Nephron progenitor cell (in vitro differentiated cells): Measurements from ENCODE around the gene CD300LD.

ENCODE experiments used
- DNase-seq: peaks from one replicate; pipeline ENCODE4 v3.0.0; 2021
- H3K27ac Mint-ChIP-seq: 2 replicates; pipeline ENCODE4 v1.8.0; 2021; ENCODE audit warnings: mild to moderate bottlenecking, moderate library complexity, mixed read lengths
- H3K27me3 Mint-ChIP-seq: 2 replicates; pipeline ENCODE4 v1.8.0; 2021; ENCODE audit warnings: mild to moderate bottlenecking, low read depth, mixed read lengths; ENCODE audit not compliant: poor library complexity
- H3K36me3 Mint-ChIP-seq: 2 replicates; pipeline ENCODE4 v1.8.0; 2021; ENCODE audit warnings: low read depth, mixed read lengths
- H3K4me1 Mint-ChIP-seq: 2 replicates; pipeline ENCODE4 v1.8.0; 2021; ENCODE audit warnings: mixed read lengths
- H3K4me3 Mint-ChIP-seq: 2 replicates; pipeline ENCODE4 v1.8.0; 2021; ENCODE audit warnings: mild to moderate bottlenecking, moderate library complexity, mixed read lengths
- H3K9me3 Mint-ChIP-seq: 2 replicates; pipeline ENCODE4 v1.8.0; 2021; ENCODE audit warnings: mild to moderate bottlenecking, moderate library complexity, mixed read lengths
- TF ChIP-seq, protein P1 (sequence below): fragments of 200-600 bp; sonication (generic); IDR thresholded peaks from 2 replicates; pipeline ENCODE4 v1.5.0; 2021; ENCODE audit warnings: antibody characterized with exemption

The CD300LD gene

GRCh38 chr17:74543406-74543805 is 48.7 kb downstream of the CD300LD start:
- Mint-ChIP-seq H3K4me1 (peaks cover 10% of the 10 kb centered on the region), H3K36me3 (no peaks in the 10 kb centered on the region), H3K4me3 (no peak overlapping the region), H3K27me3 (peaks cover 39% of the 10 kb centered on the region), H3K27ac (no peak overlapping the region), H3K9me3 (no peaks in the 10 kb centered on the region)
- TF ChIP-seq, protein P1, sequence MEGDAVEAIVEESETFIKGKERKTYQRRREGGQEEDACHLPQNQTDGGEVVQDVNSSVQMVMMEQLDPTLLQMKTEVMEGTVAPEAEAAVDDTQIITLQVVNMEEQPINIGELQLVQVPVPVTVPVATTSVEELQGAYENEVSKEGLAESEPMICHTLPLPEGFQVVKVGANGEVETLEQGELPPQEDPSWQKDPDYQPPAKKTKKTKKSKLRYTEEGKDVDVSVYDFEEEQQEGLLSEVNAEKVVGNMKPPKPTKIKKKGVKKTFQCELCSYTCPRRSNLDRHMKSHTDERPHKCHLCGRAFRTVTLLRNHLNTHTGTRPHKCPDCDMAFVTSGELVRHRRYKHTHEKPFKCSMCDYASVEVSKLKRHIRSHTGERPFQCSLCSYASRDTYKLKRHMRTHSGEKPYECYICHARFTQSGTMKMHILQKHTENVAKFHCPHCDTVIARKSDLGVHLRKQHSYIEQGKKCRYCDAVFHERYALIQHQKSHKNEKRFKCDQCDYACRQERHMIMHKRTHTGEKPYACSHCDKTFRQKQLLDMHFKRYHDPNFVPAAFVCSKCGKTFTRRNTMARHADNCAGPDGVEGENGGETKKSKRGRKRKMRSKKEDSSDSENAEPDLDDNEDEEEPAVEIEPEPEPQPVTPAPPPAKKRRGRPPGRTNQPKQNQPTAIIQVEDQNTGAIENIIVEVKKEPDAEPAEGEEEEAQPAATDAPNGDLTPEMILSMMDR = no peak
- no peak for DNase-seq

DNA sequence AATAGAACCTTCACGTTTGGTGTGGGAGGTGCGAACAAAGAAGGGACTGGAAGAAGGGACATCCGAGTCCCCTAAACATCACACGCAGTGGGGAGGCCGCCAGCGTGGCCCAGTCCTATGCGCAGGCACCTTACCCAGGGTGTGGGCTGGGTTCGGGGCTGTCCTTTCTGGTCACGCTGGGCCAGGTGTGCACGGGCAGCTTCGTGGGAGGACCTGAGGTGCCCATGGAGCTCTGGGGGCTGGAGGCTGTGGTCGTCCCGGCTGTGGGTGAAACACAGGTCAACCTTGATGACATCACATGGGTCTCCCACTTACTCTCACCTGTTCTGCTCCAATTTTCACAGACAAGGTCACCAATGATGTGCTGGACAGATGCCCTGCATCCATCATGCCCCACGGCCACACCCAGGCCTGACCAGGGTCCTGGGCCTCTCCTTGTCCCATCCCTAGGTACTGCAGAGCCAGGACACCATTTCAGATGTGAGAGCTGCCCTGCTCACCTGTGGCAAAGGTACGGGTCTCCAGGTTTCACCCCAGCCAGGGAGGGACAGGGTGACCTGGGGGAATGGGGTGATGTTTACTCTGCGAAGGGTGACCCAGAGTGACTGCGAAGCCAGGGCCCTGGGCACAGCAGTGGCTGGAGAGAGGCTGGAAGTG is 49.2 kb downstream of the CD300LD start:
- Mint-ChIP-seq H3K4me3 (no peak overlapping the region), H3K36me3 (no peaks in the 10 kb centered on the region), H3K9me3 (no peaks in the 10 kb centered on the region), H3K27ac (no peak overlapping the region), H3K27me3 (peaks cover 39% of the 10 kb centered on the region), H3K4me1 (peaks cover 10% of the 10 kb centered on the region)
- no peak for DNase-seq
- TF ChIP-seq, protein P1 = no peak

DNA sequence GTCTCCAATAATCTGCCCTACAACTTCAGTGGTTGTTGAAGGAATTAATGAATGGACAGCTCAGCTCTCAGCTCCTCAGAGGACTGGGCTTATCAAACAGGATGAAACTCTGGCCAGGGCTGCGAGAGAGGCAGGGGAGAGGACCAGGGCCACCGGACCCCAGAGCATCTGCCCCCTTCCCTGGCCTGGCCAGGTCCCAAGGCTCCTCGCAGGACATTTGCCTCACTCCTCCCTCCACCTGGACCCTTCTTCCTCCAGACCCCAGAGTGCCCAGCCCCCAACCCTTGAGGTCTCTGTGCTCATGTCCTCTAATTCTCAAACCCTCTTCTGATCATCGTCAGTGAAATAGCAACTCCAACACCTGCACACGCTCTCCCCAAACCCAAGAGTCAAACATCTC is 49.9 kb downstream of the CD300LD start:
- TF ChIP-seq, protein P1 = no peak
- H3K9me3 Mint-ChIP-seq = no peaks in the 10 kb centered on the region
- no peak for DNase-seq
- peaks cover 45% of the 10 kb centered on the region for H3K27me3 Mint-ChIP-seq
- peaks cover 10% of the 10 kb centered on the region for H3K4me1 Mint-ChIP-seq
- H3K27ac Mint-ChIP-seq = no peak overlapping the region
- H3K4me3 Mint-ChIP-seq = no peak overlapping the region
- no peaks in the 10 kb centered on the region for H3K36me3 Mint-ChIP-seq

DNA sequence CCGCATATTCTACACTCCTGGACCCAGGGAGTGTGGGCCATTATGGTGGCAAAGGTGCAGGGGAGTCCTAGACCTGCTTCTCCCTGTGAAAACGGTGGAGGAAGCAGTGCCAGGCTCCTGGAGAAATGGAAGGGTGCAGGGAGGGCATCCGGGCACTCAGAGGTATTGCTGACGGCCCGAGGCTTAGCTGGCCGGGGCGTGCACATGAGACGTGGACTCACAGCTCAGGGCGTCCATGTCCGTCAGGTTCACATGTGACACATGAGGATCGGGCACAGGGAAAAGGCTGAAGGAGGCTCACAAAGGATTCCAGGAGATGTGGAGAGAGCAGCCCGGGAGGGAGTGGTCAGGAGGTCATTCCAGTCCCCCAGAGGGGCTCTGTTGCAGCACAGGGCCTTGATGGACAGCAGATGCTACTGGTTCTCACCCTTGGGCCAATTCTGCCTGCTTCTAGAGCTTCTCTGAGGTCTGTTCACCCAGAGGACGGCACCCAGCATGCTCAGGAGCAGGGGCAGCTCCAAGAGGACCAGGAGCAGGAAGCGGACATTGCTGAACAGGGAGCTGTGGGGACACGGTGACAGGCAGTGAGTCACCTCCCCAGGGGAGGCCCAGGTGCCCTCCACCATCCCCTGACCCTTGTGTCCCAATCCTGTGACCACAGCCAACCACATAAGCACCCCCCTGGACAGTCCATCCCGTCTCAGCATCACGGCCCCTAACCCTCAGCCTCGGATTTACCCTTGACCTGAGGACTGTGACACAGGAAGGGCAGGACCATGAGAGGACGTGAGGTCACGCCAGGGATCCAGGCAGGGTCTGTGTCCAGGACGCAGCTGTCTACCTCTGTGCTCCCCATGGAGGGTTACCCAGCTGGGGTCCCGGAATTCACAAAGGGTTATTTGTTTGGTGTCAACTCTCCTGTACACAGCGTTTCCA is 50.6 kb downstream of the CD300LD start:
- no peaks in the 10 kb centered on the region for H3K9me3 Mint-ChIP-seq
- no peak overlapping the region for H3K4me3 Mint-ChIP-seq
- TF ChIP-seq, protein P1 = no peak
- H3K36me3 Mint-ChIP-seq = no peaks in the 10 kb centered on the region
- peaks cover 10% of the 10 kb centered on the region for H3K4me1 Mint-ChIP-seq
- no peak for DNase-seq
- H3K27ac Mint-ChIP-seq = peak overlapping the region; percentile 72
- peaks cover 51% of the 10 kb centered on the region for H3K27me3 Mint-ChIP-seq

GRCh38 chr17:74539281-74539820 is 52.7 kb downstream of the CD300LD start:
- Mint-ChIP-seq H3K9me3 (peaks cover 11% of the 10 kb centered on the region), H3K27me3 (peaks cover 64% of the 10 kb centered on the region), H3K4me3 (no peak overlapping the region), H3K27ac (no peak overlapping the region), H3K4me1 (no peaks in the 10 kb centered on the region), H3K36me3 (no peaks in the 10 kb centered on the region)
- TF ChIP-seq, protein P1 = no peak
- no peak for DNase-seq
